SKM-1 (cell line): ENCODE results near the gene RRP1.
"Not testable (repeated sequence)": the region's sequence is repeated elsewhere in the genome, so short reads cannot be mapped to it uniquely, and the experiment has no call there.

ENCODE experiments used
- DNase-seq: peaks from one replicate; lab custom pipeline; 2025; ENCODE audit not compliant: unreplicated experiment; lab: John Stamatoyannopoulos, UW

The RRP1 gene

DNA sequence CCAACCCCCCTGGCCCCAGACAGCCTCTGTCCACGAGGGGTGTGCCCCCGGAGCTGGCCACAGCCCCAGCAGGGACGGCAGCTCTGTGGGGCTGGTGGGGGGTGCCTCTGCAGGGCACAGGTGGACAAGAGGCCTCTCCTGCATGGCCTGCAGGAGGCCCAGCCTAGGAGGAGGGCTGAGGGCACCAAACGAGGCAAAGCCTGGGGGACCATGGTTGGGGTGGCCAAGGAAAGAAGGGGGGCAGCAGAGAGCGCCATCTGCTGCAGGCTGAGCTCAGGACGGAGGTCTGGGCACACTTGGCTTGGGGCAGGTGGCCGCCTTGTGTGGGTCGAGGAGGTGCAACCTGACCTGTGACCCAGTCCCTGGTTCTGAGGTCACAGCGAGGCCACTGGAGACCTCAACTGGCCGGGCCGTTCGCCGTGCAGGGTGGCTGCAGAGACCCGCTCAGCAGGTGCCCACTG, 27.3 kb downstream of the RRP1 start:
- DNase-seq = no peak

GRCh38 chr21:43817157-43818086, 28.0 kb downstream of the RRP1 start:
- no peak for DNase-seq

GRCh38 chr21:43818685-43819084, 29.3 kb downstream of the RRP1 start:
- DNase-seq = peak; percentile 71

DNA sequence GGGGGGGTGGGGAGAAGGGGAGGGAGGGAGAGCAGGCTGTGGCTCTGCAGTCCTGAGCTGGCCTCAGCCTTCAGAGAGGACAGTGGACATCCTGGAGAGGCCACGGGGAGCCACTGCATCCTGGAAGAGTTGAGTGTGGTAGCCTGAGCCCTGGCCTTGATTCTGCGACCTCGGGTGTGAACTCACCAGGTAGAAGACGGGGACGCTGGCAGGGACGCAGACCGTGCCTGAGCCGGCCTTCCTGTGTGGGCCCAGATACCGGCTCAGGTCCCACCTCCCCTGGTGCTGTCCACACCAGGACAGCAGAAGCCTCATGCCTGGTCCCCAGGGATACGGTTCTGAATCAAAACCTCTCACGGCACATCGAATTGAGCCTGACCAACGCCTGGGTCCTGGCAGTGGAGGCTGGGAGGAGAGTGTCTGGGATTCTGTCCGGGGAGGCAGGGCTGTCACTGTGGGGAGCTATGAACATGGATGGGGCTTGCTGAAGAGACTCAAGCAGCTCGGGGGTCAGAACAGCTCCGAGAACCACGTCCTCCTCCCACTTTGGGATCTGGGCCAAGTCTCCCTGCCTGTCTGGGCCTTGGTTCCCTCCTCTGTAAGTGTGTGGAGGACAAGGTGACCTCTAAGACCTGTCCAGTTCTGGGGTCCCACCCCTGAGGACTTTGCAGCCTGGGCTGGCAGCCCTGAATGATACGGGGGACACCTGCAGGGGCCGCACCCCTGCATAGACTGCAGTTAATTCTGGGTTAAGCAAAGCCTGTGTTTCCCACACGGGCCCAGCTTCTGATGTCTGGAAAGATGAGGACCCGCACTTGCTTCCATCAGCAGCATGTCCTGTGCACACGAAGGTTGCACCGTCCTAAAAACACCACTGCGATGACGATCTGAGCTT, 30.4 kb downstream of the RRP1 start:
- no peak for DNase-seq

- no peak for DNase-seq
These were observed 31.1 kb downstream of the RRP1 start for GRCh38 chr21:43820466-43820865.

- DNase-seq = not testable (repeated sequence)
These were observed 32.8 kb downstream of the RRP1 start for GRCh38 chr21:43822166-43822565.

GRCh38 chr21:43822741-43823140, 33.4 kb downstream of the RRP1 start:
- not testable (repeated sequence) for DNase-seq

DNA sequence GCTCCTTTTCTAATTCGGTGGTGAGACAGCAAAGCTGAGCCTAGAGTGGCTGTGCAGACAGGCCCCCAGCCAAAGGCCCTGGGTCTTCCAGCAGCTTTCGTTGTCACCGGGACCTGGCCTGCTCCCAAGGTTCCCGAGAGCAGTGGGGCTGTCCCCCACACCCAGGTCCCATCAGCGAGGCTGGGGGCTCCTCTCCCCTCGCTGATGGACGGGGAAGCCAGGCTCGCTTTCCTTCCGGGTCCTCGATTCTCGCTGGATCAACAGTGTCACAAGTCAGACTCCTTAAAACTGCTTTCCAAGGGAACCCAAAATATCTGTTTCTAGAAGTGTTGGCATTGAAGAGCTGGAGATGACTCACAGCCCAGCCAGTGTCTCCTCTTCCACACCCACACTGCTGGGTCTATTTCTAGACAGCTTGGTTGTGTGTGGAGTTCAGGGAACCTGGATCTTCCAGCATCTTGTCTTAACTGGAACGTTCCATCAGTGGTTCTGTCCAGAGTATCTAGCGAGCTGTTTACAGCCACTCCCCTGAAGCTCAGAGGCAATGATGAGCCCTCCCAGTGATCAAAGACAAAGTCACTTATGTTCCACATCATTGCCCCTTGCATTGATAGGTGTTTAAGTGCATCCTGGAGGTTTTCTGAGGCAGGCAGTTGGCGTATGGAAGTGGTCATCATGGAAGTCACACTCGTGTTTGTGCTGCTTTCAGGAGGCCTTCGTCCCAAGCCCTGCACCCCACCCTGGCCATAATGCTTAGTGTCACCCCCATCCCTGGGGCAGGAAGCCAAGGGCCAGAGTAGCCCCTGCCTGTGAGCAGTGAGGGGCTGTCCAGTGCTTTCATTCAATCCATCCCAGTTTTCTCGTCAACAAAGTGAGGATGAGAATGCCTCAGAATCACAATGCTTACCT, 35.2 kb downstream of the RRP1 start:
- DNase-seq = no peak

- DNase-seq = no peak
These were observed 36.0 kb downstream of the RRP1 start for GRCh38 chr21:43825242-43825935.

- DNase-seq = no peak
These were observed 36.7 kb downstream of the RRP1 start for GRCh38 chr21:43825936-43826622.

GRCh38 chr21:43826623-43826974, 37.2 kb downstream of the RRP1 start:
- no peak for DNase-seq

DNA sequence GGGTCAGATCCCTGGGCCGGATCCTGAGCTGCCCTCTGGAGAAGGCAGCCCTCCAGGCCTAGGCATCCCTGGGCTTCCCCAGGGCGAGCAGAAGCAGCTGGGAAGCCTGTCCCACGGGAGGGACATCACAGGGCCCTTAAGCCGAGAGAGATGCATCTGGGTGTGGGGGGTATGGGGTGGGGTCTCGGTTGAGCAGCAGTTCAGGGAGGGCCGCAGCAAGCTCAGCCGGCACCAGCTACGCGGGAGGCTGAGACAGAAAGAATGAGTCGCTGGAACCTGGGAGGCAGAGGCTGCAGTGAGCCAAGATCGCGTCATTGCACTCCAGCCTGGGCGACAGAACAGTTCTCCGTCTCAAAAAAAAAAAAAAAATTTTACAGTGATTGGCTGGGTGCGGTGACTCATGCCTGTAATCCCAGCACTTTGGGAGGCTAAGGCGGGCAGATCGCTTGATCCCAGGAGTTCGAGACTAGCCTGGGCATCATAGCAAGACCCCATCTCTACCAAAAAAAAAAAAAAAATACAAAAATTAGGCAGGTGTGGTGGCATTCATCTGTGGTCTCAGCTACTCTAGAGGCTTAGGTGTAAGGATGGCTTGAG, 37.7 kb downstream of the RRP1 start:
- DNase-seq = no peak

- no peak for DNase-seq
These were observed 39.8 kb downstream of the RRP1 start for GRCh38 chr21:43829161-43829560.

DNA sequence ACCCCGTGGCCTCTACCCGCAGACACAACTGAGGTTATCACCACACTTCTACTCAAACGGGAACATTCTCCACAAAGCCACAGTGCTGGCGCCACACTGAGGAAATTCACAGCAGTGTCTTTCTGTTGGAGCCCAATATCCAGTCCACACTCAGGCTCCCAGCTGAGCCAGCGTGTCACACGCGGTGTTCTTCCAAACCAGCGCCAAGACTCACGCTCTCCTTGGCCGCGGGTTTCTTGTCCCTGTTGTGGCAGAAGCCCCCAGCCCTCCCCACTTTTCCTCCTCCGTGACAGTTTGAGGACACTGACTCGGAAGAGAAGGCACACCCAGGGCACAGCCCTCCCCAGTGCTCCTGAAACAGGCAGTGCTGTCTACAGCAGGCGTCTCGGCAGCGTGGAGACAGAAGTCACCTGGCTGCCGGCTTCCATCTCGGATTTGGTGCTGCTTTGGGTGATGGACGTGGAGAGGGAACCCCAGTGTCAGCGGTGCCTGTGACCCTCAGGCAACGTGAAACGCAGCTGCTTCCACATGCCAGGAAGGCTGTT, 40.3 kb downstream of the RRP1 start:
- no peak for DNase-seq

GRCh38 chr21:43832158-43832550, 42.8 kb downstream of the RRP1 start:
- DNase-seq = no peak

DNA sequence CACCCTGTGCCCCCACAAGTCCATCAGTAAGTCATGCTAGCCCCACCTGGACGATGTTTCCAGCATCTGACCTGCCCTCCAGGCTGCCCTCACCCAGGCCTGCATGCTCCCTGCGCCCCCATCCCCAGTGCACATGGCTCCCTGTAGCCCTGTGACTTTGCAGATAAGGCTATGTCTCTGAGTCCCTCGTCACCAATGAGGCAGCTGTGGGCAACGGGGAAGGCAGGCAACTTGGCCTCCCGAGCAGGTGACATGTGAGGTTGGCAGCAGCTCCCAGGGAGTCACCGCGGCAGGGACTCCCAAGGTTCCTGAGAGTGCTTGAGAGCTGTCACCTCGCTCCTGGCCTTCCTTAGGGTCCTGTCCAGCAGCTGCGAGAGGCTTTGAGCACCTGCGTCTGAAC, 43.3 kb downstream of the RRP1 start:
- no peak for DNase-seq

GRCh38 chr21:43834146-43834905, 44.9 kb downstream of the RRP1 start:
- DNase-seq = no peak

DNA sequence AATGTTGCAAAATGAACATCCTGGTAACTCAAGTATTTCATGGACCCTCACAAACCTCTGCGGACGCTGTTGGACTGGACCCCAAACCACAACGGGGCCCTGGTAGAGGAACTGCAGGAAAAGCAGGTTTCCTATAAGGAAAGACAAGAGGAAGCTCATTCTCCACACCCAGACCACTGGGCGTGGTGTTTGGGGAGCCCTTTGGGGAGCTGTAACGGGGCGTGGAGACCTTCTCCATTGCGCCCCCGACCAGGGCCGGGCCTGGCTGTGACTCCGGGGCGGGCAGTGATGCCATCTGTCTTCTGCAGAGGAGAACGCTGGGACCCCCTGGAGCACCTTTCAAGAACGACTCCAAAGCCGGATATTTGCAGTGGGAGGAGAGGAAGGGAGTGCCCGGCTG, 45.7 kb downstream of the RRP1 start:
- DNase-seq = no peak
